Stimulated activated CD8-positive, alpha-beta memory T cell treated with anti-CD3 and anti-CD28 coated beads, Interleukin-12 subunit alpha, Interleukin-12 subunit beta, amount 100 ng/mL, for 24 hours (primary cell): ENCODE results near the gene SNX9.
"Not testable (repeated sequence)": the region's sequence is repeated elsewhere in the genome, so short reads cannot be mapped to it uniquely, and the experiment has no call there.

Experiments
- DNase-seq: peaks from one replicate; pipeline ENCODE4 v3.0.0-alpha.2; 2020; ENCODE audit errors: extremely low read depth

The SNX9 gene

DNA sequence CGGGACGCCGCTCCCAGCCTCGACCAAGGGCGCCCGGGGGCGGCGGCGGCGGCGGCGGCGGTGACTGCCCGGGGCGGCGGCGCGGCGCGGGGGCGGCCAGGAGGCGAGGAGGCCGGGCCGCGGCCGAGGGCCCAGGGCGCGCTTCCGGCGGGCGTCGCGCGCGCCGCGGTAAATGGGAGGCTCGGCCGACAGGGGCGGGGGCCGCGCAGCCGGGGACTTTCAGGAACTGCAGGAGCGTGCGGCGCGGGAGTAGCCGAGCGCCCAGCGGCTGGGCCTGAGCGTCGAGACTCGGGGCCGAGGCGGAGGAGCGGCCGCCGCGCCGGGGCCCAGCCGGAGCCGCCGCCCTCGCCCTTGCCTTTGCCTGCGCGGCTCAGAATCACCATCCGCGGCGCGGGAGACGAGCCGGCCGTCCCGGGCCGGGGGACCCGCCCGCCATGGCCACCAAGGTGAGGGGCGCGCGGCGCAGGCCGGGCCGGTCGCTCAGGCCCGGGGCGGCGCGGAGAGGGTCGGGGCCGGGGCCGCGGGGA, at the start of gene SNX9:
Gene SNX9 (plus strand): TSS at position 246 of the 527 bp plus-strand sequence. CDS start 189 bp downstream, at position 435.
- DNase-seq = no peak

DNA sequence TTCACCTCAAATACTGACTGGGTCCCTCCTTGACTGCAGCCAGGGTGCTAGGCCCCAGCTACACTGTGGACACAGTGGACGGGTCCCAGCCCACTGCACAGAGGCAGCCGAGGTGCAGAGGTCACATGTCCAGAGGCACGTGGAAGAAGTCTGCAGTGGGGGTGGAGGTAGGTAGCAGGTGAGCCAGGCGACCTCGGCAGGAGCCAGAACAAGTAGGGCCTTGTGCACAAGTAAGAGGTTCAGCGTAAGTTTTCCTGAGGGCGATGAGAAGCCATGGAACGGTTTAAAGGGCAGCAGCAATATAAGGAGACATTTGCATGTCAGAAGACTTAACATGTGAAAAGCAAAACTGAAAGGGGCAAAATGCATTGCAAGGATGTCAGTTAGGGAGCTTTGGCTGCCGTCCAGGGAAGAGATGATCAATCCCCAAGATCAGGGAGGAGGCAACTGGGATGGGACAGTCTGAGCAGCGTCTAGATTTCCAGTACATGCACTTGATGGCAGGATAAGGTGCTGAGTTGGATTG, 49.7 kb upstream of the SNX9 start:
- DNase-seq = no peak

DNA sequence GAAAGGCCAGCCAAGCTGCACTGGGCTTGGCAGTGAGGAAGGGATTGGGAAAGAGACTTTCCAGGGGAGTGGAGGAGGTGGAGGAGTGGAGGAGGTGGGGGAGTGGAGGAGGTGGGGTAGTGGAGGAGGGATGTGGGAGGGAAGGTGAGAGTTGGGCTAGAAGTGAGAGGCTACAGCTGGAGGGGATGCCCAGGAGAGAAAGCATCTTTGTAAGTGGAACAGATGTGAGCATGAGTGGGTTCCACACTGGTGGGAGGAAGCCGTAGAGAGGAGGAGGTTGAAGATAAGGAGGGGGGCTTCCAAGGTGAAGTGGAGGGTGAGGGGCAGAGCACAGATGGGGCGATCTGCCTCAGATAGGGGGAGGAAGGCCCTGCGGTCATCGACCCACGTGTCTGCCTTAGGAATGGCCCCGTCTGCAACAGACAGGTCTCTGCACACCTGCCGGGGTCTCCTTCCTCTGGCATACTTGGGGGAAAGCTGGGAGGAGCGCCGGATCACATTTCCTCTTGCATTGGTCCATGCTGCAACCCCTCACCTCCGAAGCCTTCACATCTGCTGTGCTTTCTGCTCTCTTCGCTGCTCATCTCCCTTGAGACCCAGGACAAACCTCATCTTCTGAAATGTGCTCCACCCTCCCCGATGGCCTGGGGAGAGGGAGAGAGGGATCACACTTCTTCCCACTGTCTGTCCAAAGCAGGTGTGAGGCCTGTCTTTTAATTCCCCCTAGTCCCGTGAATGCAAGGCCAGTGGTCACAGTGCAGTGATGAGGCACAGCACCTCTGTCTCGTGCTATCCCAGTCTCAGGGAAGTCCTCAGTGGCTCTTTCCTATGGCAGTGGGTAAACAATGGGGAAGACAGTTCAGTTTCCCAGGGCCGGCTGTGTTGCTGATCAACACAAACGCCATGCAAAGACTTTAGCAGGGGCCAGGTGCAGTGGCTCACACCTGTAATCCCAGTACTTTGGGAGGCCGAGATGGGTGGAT, 48.6 kb upstream of the SNX9 start:
- no peak for DNase-seq

DNA sequence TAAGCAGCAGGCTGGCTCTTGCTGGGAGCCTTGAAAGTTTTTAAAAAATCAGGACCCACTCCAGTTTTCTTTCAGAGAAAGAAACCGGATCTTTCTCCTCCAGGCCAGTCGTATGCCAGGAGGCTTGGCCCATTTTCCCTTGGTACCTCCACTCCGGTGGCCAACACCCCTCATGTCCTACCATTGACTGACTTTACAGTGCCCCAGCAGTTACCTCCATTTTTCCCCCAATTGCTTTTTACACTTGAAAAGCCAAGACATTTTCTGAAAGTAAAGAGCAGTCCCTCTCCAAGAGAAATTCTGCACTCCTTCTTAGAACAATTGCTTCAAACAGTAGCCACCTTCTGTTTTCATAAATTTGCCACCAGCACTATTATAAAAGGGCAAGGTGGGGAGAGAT, 47.7 kb upstream of the SNX9 start:
- no peak for DNase-seq

DNA sequence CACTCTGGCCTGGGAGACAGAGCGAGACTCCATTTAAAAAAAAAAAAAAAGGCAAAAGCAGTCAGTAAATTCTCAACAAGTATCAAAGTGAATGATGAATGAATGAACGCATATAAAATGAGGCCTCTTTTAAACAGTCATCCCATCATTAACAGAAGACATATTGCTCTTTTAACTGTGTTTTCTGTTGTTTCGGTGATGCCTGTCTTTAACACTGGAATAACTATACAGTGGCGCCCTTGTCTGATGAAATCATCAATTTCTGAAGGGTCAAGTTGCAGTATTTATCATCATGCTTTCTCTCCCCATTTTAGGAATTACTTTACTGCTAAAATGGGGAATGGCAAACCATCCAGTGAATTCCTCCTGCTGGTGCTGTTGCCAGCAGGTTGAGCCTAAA, 45.7 kb upstream of the SNX9 start:
- DNase-seq = no peak

DNA sequence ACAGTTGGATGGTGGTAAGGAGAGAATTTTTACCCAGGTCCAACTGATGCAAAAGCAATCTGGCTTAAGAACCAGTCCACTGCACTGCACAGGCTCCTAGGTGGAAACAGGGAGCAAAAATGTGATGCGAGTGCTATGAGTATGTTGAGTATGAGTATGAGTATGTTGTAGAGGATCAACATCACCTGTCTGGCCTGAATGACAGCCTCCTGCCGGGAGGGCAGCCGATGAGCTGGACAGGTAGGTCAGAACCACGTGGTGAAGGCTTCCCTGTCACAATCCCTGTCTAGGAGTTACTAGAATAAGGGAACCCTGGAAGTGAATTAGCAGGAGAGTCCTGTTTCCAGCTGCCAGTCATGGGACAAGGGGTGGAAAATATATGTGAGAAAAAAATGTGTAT, 44.3 kb upstream of the SNX9 start:
- DNase-seq = no peak

DNA sequence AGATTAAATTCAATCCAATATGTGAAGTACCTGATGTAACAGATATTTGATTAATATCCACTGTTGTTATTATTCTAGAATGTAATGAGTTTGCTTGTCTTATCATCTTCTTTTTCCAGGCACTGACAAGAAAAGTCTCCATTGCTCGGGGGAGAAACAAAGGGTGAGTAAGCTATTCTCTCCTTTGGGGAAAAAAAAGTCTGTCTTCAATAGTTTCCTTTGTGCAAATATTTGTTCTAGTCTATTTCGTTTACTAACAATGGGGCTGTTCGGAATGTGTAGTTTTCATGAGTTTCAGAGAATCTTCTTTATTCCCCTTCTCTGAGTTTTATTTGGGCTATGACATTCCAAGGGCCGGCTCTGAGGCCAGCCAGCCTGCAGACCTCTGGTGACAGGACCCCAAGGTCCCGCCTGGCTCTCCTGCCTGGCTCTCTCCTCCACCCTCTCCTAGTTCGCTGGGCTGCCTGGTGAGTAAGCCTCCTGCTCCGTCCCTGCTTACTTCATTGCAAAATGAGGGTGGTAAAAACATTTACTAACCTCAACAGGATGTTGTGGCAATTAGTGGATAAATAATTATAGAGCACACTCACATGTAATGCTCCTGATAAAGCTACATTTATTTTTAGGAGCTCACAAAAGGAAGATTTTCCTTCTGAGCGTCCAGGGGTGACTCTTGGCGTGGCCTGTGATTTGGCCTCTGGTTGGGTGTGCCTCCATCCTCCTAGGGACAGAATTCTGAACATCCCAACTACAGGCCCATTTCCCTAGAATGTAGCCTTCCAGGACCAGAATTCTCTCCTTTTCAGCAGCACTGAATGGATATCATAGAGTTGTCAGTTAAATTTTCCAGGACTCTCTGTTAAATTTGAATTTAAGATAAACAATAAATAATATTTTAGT, 43.1 kb upstream of the SNX9 start:
- no peak for DNase-seq

DNA sequence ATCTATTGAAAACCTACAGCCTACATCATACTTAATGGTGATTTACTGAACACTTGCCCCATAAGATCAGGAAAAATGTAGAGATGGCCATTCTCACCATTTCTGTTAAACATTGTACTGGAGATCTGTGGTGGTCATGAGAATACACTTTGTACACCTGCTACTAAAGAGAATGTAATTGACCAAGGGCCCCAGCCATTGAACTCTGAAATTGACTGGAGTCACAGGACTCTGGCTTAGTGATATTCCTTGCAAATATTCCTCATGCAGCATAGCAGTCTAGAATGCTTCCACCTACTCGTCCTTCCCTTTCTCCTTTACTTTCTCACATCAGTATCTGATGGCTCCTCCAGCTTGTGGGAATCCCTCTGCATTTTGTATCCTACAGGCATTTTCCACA, 37.4 kb upstream of the SNX9 start:
- DNase-seq = no peak

DNA sequence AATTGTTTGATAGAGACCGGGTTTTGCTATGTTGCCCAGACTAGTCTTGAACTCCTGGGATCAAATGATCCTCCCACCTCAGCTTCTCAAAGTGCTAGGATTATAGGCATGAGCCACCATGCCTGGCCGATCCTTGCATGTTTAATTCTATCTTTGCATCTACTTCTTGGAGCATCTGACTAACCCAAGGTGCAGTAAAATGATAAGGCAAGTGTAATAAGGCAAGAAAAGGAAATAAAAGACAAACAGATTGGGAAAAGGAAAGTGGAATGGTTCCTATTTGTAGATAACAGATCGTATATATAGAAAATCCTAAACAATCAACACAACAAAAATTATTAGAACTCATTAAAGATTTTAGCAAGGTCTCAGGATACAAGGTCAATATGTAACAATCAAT, 36.8 kb upstream of the SNX9 start:
- DNase-seq = no peak

DNA sequence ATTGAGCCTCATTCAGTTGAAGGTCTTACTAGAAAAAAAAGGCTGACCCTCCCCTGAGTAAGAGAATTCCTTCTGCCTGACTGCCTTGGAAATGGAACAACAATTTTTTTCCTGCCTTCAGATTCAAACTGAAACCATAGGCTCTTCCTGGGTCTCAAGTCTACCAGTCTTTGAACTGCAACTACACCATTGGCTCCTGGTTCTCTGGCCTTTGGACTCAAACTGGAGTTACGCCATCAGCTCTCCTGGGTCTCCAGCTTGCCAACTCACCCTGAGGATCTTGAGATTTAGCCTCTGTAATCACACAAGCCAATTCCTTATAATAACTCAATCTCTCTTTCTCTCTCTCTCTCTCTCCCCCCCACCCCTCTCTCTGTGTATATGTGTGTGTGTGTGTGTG, 36.0 kb upstream of the SNX9 start:
- DNase-seq = no peak

DNA sequence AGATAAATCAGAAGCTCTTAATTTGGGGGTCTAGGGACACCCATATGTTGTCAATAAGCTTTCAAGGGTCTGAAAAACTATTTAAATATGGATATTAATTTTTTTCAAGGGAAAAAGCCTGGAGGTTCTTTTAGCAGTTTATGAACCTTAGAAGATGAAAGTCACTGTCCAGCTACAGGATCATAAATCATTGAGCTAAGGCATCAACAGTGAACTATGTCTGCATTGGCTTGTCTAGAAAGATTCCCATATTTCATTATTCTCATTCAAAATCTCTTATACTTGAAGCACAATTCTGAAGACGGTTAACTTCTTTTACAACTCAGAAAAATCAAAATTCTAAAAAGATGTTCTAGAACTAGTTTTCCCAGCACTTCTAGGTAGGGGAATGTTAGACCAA, 34.9 kb upstream of the SNX9 start:
- DNase-seq = no peak

DNA sequence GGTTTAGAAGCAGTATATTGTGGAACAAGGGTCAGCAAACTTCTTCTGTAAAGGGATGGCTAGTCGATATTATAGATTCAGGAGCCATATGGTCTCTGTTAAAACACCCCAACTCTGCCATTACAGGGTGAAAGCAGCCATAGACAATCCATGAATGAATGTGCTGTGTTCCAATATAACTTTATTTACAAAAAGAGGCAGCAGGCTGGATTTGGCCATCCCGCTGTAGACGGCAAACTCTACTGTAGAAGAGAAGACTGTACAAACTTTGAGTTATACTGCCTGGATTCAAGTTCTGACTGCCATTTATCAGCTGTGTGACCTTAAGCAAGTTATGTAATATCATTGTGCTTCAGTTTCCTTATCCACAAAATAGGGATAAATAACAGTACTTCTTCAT, 33.7 kb upstream of the SNX9 start:
- no peak for DNase-seq

DNA sequence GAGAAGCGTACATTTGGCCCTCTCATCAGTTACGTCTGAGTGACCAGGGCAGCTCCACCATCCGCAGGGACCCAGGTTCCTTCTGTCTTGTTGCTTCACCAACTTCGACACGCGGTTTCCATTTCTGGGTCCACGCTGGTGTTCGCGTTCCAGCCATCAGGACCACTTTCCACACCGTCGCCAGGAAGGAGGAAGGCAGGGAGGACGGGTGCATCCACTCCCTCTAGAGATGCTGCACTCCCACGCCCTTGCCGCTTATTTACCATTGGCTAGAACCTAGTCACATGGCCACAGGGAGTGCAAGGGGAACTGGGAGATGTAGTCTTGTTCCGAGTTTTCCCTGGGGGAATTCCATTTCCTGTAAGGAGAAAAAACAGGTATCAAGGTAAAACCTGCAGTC, 33.2 kb upstream of the SNX9 start:
- no peak for DNase-seq

DNA sequence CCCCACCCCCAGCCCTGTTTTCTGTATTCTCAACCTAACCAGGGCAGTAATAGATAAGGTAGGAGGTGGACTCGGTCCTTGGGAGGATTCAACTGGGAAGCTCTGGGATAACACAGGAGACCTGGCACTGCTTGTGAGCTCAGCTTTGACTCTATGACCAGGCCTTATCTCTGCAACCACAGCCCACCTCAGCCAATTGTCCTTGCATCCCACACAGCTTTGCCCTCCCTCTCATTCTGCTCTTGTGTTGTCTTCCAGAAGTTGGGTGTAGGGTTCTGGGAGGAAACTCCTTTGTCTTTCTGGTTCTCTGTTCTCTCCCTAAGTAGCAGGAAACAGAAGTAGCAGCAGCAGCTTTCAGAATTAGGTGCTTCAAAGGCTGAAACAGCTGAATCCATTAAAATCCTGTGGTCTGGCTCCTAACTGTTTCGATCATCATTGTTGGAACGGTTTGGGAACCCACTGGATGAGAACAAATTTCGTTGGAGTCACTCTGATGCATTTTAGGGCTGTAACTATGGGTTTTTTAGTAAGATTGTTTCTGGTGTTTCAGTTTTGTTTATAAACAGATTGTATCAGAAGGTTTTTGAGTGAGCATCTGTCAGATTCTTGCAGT, 32.4 kb upstream of the SNX9 start:
- DNase-seq = no peak

DNA sequence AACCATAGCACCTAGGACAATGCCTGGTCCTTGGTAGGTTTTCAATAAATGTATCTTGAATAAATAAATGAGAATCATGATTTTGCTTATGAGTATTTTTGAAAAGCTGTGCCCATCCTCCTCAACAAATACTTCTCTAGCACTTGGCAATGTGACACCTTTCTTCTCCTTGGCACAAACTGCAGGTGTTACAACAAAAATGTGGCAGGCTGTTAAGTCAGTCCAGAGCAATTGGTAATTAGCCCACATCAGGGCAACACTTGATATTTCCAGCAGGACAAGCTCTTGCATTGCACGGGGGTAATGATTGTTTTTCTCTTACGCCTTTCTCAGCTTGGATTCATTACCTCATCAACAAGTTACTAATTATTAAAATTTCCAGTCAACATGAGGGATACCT, 31.6 kb upstream of the SNX9 start:
- no peak for DNase-seq

DNA sequence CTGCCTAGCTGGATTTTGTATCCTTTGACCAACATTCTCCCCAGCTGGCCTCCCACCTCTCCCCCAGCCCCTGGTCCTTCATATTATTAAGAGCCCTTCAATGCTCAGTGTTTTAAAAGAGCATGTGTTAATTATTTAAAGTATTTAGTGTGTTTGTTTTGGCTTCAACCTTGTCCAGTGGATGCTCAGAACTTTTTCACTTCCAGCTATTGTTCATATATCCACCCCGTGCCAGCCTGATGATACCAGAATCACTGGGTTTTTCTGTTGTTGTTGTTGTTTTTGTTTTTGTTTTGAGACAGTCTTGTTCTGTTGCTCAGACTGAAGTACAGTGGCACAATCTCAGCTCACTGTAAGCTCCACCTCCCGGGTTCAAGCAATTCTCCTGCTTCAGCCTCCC, 30.4 kb upstream of the SNX9 start:
- no peak for DNase-seq

DNA sequence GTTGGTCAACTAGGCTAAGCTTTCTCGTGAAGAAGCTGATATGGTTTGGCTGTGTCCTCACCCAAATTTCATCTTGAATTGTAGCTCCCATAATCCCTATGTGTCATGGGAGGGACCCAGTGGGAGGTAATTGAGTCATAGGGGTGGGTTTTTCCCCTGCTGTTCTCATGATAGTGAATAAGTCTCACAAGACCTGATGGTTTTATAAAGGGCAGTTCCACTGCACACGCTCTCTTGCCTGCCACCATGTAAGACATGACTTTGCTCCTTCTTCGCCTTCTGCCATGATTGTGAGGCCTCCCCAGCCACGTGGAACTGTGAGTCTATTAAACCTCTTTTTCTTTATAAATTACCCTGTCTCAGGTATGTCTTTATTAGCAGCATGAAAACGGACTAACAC, 29.0 kb upstream of the SNX9 start:
- DNase-seq = not testable (repeated sequence)

DNA sequence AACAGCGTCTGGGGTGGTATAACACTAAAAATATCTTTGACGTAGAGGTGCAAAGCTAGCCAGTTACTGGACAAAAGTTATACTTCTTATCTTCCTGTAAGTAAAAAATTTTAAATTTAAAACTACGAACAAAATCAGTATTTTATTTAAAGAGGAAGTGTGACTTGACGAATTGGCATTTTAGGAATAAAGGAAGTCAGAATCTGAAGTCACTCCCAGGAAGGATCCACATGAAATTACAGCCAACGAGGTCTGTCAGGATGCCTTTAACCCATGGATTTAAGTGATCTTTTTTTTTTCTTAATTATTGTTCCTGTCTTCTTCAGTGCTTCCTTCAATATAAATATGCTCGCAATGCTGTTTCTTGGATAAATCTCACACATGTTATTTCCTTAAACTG, 27.2 kb upstream of the SNX9 start:
- DNase-seq = no peak

DNA sequence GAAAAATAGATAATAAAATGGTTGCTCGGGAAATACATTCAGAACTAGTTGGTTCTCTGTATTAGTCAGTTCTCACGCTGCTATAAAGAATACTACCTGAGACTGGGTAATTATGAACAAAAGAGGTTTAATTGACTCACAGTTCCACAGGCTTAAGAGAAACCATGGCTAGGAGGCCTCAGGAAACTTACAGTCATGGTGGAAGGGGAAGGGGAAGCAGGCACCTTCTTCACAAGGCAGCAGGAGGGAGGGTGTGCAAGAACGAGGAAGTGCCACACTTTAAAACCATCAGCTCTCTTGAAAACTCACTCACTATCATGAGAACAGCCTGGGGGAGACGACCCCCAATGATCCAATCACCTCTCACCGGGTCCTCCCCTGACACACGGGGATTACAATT, 24.2 kb upstream of the SNX9 start:
- DNase-seq = no peak

DNA sequence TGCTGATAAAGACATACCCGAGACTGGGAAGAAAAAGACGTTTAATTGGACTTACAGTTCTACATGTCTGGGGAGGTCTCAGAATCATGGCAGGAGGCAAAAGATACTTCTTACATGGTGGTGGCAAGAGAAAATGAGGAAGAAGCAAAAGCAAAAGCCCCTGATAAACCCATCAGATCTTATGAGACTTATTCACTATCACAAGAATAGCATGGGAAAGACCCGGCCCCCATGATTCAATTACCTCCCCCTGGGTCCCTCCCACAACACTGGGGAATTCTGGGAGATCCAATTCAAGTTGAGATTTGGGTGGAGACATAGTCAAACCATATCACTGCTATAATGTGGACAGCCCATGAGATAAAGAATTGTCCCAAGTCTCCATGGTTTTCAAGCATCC, 23.5 kb upstream of the SNX9 start:
- not testable (repeated sequence) for DNase-seq

DNA sequence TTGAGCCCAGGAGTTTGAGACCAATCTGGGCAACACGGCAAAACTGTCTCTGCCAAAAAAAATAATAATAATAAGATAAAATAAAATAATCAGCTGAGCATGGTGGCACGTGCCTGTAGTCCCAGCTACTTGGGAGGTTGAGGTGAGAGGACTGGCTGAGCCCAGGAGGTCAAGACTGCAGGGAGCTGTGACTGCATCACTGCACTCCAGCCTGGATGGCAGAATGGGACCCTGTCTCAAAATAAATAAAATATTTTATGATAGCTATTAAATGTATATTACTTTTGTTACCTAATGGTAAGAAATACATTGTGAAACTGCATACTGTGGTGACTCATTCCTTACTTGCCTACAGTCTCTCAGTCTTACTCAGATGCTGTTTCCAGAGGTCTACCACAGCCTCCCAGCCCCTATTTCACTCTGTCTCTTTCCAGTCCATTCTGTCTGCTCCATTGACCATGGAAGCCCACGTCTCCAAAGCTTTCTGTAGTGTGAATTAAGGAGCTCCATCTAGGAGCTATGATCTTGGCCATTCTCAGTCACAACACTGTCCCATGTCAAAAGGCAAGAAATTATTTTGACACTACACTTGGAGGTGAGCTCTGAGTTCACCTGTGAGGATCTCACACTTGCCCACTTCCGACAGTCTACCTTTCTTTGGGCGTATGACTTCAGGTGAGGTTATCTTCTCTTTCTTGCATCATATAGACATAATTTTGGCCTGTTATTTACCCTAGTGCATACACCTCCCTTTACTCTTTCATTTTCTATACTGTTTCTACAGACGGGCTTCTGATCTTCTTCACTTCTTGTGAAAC, 22.4 kb upstream of the SNX9 start:
- no peak for DNase-seq
